ENCODE results near the gene GRM7.

The GRM7 gene

DNA sequence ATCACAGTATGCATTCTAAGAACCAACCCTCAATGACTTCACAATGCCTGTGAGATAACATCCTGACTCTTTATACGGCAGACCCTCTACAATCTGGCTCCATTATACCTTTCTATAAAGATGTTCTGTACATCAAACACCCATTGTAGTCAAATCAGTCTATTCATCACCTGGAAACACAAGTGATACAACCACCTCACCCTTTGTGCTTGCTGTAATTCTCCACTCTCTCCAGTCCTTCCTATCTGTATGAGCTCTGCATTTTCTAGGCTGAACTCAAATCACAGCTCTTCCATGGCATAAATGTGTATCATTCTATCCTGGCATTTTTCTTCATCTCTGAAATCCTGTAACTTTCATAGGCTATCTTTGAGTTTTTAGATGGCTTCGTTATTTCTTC, 539.4 kb downstream of the GRM7 start:
- no peak for DNase-seq (ENCODE audit: low spot score)

DNA sequence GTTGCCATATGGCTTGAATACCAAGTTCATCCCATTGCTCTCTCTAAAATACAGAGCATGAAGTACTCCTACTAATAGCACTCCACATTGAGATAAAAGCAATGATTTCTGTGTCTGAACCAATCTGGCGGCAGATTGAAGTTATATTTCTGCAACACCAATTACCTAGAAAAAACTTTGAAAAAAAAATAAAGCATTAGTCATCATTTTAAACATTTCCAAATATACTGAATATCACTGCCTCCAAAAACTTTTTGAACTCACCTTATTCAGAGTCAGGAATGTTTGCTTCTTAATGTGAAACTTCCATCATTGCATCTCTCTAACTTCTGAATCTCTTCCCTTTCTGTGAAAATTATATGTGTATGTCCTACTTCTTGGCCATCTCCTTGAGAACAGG, 540.5 kb downstream of the GRM7 start:
- DNase-seq (ENCODE audit: low spot score): no peak

- DNase-seq (ENCODE audit: low spot score): no peak
Measured at GRCh38 chr3:7407107-7407506, 546.2 kb downstream of the GRM7 start.

DNA sequence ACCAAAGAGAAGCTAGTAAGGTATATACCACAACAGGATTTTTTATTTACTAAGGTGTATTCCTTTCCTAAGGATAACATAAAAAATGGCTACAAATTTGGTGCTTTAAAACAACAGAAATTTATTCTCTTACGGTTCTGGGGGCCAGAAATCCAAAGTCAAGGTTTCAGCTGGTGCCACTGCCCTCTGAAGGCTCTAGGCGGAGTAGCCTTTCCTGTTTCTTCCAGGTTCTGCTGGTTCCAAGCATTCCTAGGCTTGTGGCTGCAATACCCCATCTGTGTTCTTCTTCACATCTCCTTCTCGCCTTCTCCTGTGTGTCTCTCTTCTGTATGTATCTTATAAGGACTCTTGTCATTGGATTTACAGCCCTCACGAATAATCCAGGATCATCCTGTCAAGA, 549.9 kb downstream of the GRM7 start:
- no peak for DNase-seq (ENCODE audit: low spot score)

- DNase-seq (ENCODE audit: low spot score): no peak
Measured at GRCh38 chr3:7421065-7421464, 560.1 kb downstream of the GRM7 start.

- DNase-seq (ENCODE audit: low spot score): no peak
Measured at GRCh38 chr3:7423036-7423435, 562.1 kb downstream of the GRM7 start.

- no peak for DNase-seq (ENCODE audit: low spot score)
Measured at GRCh38 chr3:7423995-7424394, 563.1 kb downstream of the GRM7 start.

DNA sequence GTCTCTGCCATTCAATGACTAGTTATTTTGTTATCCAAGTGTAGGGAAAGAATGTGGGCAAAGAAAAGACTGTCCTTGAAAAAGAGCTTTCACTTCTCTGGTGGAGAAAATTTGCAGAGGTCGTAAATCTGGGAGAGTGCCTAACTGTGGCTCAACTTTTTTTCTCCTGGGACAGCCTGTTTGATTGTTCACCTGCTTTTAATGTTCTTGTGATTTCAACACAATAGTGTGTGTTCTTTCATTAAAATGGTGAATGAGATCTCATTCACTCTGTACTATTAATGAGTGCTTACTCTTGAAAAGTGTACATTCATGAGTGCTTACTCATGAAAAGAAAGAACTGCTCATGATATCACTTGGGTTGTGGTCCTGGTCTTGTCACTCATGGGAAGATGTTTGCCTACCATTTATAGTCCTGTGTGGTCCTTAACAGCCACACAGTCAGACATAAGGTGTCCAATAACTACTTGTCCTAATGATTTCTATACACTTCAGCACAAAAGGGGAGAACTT, 567.3 kb downstream of the GRM7 start:
- DNase-seq (ENCODE audit: low spot score): no peak

DNA sequence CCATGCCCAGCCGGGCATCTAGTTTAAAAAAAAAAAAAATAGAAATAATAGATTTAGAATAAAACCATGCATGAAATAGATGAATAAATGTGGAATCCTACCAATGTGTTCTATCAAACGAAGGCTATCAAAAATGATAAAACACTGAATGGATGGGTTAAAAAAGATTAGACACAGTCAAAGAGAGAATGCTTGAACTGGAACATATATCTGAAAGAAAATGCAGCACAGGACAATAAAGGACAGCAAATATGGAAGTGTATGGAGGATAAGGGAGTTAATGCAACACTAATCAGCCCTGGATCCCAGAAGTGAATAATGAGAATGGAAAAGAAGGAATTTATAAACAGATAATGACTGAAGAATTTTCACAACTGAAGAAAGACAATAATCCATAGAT, 571.7 kb downstream of the GRM7 start:
- DNase-seq (ENCODE audit: low spot score): no peak

DNA sequence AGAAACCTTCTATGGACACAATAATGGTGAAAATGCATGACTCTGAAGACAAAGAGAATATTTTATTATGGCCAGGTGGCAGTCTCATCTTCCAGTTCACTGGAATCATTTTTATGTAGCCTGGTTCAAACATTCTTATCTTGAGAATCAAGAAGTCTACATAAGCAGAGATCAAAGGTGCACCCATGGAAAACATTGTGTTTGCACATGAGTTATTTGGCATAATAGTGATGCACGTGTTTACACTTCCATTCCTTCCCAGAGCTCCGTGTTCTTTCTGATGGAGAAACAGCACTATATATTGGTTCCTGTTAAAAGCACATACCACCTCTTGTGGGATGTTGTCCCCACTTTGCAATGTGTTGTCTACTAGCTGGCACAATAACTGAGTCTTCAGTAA, 572.2 kb downstream of the GRM7 start:
- DNase-seq (ENCODE audit: low spot score): no peak

- DNase-seq (ENCODE audit: low spot score): no peak
Measured at GRCh38 chr3:7436542-7436941, 575.6 kb downstream of the GRM7 start.

DNA sequence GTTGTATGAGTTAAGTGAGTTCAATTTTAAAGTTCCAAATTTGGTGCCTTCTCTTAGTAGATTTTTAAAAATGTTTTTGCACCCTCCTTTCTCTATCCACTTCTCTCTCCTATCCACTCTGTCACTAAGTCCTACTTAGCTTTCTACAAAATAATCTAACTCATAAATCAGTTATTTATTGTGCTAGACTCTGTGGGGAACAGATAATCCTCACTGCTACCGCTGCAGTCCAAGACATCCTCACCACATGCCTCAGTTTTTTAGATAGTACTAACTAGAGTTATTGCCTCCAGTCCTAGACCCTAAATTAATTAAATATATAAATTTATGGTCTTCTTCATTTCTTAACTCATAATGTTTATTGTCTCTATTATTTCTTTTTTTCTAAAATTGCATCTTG, 576.3 kb downstream of the GRM7 start:
- no peak for DNase-seq (ENCODE audit: low spot score)

DNA sequence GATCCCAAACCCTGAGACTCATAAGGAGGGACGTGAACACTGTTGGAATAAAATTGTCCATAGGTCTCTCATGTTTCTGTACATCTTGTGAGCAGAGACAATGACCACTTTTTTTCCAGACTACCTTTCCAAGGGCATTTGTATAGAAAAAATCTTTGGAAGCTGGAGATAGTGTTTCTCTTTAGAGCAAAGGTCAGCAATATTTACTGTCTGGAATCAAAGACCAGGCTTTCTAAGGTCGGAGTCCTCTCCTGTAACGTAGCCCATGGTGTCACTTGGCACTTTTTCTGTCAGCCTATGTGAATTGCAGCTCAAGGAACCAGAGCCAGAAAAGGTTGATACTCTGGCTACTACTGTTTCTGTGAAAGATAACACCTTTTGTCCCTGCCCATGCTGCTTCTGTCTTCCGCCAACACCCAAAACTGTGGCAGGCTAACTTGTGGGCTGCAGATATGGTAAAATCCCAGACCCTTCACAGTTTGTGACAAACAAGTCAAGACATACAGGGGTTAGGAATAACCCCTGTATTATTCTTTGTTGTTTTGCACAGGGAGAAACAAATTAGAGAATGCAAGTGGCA, 578.3 kb downstream of the GRM7 start:
- DNase-seq (ENCODE audit: low spot score): no peak

- DNase-seq (ENCODE audit: low spot score): no peak
Measured at GRCh38 chr3:7444886-7445285, 584.0 kb downstream of the GRM7 start.

DNA sequence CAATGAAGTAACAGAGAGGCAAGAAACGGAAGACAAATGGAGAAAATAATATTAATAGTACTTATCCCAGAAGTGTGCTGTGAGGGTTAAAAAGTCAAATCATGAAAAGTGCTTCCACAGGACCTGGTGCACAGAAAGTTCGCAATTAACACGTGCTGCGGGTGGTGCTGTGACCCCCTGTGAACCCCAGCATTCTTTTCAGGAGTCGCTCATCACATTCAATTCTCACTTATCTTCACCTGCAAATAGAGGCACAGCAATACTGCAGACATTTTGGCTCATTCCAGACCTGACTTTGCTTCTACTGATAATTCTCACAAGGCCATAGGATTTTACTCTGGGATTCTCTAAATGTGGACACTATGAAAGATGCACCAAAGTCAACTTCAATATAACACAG, 584.4 kb downstream of the GRM7 start:
- no peak for DNase-seq (ENCODE audit: low spot score)

- no peak for DNase-seq (ENCODE audit: low spot score)
Measured at GRCh38 chr3:7447197-7447769, 586.4 kb downstream of the GRM7 start.

DNA sequence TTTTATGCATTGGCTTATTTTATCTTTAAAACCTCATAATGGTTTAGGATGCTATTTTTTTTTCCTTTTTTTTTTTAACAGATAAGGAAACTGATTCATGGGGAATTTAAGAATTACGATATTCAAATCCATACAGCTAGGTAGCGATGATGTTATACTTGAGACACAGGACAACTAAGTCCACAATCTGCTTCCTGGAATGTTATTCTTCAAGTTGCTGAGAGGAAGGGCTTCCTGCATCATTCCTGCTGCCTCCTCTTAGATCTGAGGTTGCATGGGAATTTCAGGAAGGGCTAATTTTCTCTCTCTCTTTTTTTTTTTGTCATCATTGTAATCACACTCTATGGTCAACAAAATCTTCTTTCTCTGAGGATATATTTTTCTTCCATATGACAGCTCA, 595.5 kb downstream of the GRM7 start:
- no peak for DNase-seq (ENCODE audit: low spot score)

DNA sequence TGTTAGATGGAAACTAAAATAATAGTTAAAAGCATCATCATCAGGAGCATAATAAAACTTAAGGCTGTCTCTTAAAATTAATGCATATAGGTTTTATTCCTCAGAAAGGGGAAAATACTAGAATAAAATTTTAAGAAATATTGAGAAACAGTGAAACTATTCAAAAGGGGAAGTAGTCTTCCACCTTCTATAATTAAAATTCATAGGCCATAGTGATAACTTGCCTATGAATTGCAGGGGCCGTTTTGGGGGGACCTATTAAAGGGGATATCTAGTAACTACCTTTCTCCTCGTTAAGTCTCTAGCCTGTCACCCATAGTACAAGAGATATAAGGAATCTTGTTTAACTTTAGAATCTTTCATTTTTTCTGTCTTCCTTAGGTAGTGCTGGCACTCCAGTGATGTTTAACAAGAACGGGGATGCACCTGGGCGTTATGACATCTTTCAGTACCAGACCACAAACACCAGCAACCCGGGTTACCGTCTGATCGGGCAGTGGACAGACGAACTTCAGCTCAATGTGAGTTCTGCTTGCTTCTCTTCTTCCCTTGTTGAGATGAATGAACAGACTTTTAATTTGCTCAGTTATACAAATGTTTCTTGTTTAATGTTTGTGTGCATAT, 600.4 kb downstream of the GRM7 start:
- DNase-seq (ENCODE audit: low spot score): no peak

- DNase-seq (ENCODE audit: low spot score): no peak
Measured at GRCh38 chr3:7469866-7470265, 609.0 kb downstream of the GRM7 start.

GRCh38 chr3:7484636-7485035, 623.7 kb downstream of the GRM7 start:
- no peak for DNase-seq (ENCODE audit: low spot score)

- no peak for DNase-seq (ENCODE audit: low spot score)
Measured at GRCh38 chr3:7487763-7488162, 626.8 kb downstream of the GRM7 start.

DNA sequence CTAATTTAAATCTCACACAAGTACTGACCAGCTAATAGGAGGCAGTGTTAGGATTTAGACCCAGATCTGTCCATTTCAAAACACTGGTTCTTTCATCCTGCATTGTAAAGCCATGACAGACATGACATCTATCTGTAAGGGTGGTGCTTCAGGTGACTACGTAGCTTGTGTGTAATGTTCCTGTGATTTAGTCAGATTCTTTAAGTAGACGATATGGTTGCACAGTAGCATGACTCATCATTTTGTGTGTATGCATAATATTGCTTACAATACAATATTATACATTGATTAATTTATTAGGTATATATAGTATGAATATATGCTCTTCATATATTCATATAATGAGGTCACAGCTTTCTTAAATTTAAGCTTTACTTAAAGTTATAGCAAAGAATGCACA, 628.5 kb downstream of the GRM7 start:
- no peak for DNase-seq (ENCODE audit: low spot score)

DNA sequence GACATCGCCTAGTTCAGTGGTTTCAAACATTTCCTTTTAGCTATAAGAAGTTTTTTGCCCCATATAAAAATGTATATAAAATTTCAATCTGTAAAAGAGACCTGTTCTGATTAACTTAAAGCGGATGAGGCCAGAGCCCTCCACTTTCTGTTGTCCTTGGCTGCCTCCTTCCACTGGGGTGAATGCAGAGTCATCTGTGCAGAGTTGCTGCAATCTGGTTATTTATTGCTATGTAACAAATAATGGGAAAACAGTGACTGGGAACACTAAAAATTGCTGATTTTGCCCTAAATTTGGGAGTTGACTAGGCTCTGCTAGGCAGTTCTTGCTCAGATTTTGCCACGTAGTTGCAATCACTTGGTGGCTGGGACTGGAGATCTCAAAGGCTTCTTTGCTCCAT, 637.8 kb downstream of the GRM7 start:
- no peak for DNase-seq (ENCODE audit: low spot score)

- no peak for DNase-seq (ENCODE audit: low spot score)
Measured at GRCh38 chr3:7503431-7503830, 642.5 kb downstream of the GRM7 start.
